ENCODE measurements around the gene DYNC1I1. TPM values are rescaled to one million over a fixed set of nuclear protein-coding genes. Genes with fewer than 3 reads are reported as not detected.

Gene DYNC1I1
- polyA plus RNA-seq, 1 donor from 2014 or later, result 28.9 TPM

- H3K9me3 ChIP-seq (ENCODE audit: low read length), result no peaks in the 10 kb centered on the region
- no peaks in the 10 kb centered on the region for H3F3A ChIP-seq (ENCODE audit: insufficient read depth, low read length, poor library complexity, severe bottlenecking)
- H4K20me1 ChIP-seq (ENCODE audit: insufficient read depth), result no peaks in the 10 kb centered on the region
- H3K4me3 ChIP-seq (ENCODE audit: low read length), result no peak overlapping the region
- no peak overlapping the region for H3K9ac ChIP-seq (ENCODE audit: low read length)
- H3K27me3 ChIP-seq (ENCODE audit: insufficient read depth, low read depth, low read length), result no peaks in the 10 kb centered on the region
- no peak overlapping the region for H3K4me2 ChIP-seq (ENCODE audit: low read length)
- no peaks in the 10 kb centered on the region for H3K36me3 ChIP-seq (ENCODE audit: insufficient read depth, low read length)
- no peak overlapping the region for H2AFZ ChIP-seq (ENCODE audit: low read depth, low read length)
- H3K79me2 ChIP-seq (replicated peaks; ENCODE audit: insufficient read depth, low read length), result no peaks in the 10 kb centered on the region
- no peak overlapping the region for H3K27ac ChIP-seq (ENCODE audit: low read length)
- no peaks in the 10 kb centered on the region for H3K9me2 ChIP-seq (ENCODE audit: insufficient read depth, low read length)
- no peak for TF ChIP-seq CTCF (IDR thresholded peaks at IDR 0.05; ENCODE audit: poor library complexity, severe bottlenecking)
- no peak for TF ChIP-seq EP300 (conservative IDR thresholded peaks at IDR 0.05; ENCODE audit: poor library complexity, severe bottlenecking)
- TF ChIP-seq REST (IDR thresholded peaks at IDR 0.05; ENCODE audit: borderline replicate concordance), result no peak
- no peak for TF ChIP-seq SMC3 (conservative IDR thresholded peaks at IDR 0.05; ENCODE audit: poor library complexity)
- TF ChIP-seq RAD21 (conservative IDR thresholded peaks at IDR 0.05), result no peak
- TF ChIP-seq MXI1 (conservative IDR thresholded peaks at IDR 0.05; ENCODE audit: poor library complexity, severe bottlenecking), result no peak
- TF ChIP-seq EZH2 (IDR thresholded peaks at IDR 0.05; ENCODE audit: borderline replicate concordance, insufficient read depth, low read length, poor library complexity, severe bottlenecking), result no peak
- TF ChIP-seq TAF1 (IDR thresholded peaks at IDR 0.05; ENCODE audit: low read depth), result no peak
- TF ChIP-seq POLR2AphosphoS5 (IDR thresholded peaks at IDR 0.05), result no peak
Observed at GRCh38 chr7:95808396-95808795, 36.0 kb downstream of the DYNC1I1 start.

GRCh38 chr7:95811846-95812445 is 39.6 kb downstream of the DYNC1I1 start:
- no peaks in the 10 kb centered on the region for H3K36me3 ChIP-seq (ENCODE audit: insufficient read depth, low read length)
- no peak for TF ChIP-seq EP300 (conservative IDR thresholded peaks at IDR 0.05; ENCODE audit: poor library complexity, severe bottlenecking)
- no peak for TF ChIP-seq TAF1 (IDR thresholded peaks at IDR 0.05; ENCODE audit: low read depth)
- TF ChIP-seq REST (IDR thresholded peaks at IDR 0.05; ENCODE audit: borderline replicate concordance), result no peak
- TF ChIP-seq RAD21 (conservative IDR thresholded peaks at IDR 0.05), result no peak
- no peak for TF ChIP-seq SMC3 (conservative IDR thresholded peaks at IDR 0.05; ENCODE audit: poor library complexity)
- no peak for TF ChIP-seq EZH2 (IDR thresholded peaks at IDR 0.05; ENCODE audit: borderline replicate concordance, insufficient read depth, low read length, poor library complexity, severe bottlenecking)
- TF ChIP-seq MXI1 (conservative IDR thresholded peaks at IDR 0.05; ENCODE audit: poor library complexity, severe bottlenecking), result no peak
- TF ChIP-seq POLR2AphosphoS5 (IDR thresholded peaks at IDR 0.05), result no peak
- TF ChIP-seq CTCF (IDR thresholded peaks at IDR 0.05; ENCODE audit: poor library complexity, severe bottlenecking), result no peak
- no peaks in the 10 kb centered on the region for H3F3A ChIP-seq (ENCODE audit: insufficient read depth, low read length, poor library complexity, severe bottlenecking)

More at GRCh38 chr7:95811846-95812445, 39.6 kb downstream of the DYNC1I1 start:
- H3K27ac ChIP-seq (ENCODE audit: low read length), result no peak overlapping the region
- no peaks in the 10 kb centered on the region for H3K9me2 ChIP-seq (ENCODE audit: insufficient read depth, low read length)
- no peaks in the 10 kb centered on the region for H4K20me1 ChIP-seq (ENCODE audit: insufficient read depth)
- H3K4me3 ChIP-seq (ENCODE audit: low read length), result no peak overlapping the region
- H3K79me2 ChIP-seq (replicated peaks; ENCODE audit: insufficient read depth, low read length), result no peaks in the 10 kb centered on the region
- no peaks in the 10 kb centered on the region for H3K27me3 ChIP-seq (ENCODE audit: insufficient read depth, low read depth, low read length)
- H3K9me3 ChIP-seq (ENCODE audit: low read length), result no peaks in the 10 kb centered on the region
- H2AFZ ChIP-seq (ENCODE audit: low read depth, low read length), result no peak overlapping the region
- H3K9ac ChIP-seq (ENCODE audit: low read length), result no peak overlapping the region
- no peak overlapping the region for H3K4me2 ChIP-seq (ENCODE audit: low read length)

Data from neural cell (in vitro differentiated cells).